Motor neuron (in vitro differentiated cells): ENCODE measurements around the gene WT1. TPM values are rescaled to one million over a fixed set of nuclear protein-coding genes. Genes with fewer than 3 reads are reported as not detected.
A peak's percentile ranks its signal among the peaks of the same experiment; 100 is the strongest.

ENCODE experiments used
- ATAC-seq, 8 experiments: fragments of 200-7000 bp; cut with Tn5 transposase; replicated peaks in 6 of 8; 2 replicates each; pipeline ENCODE4 v1.8.0; 2021; ENCODE audit warnings: mild to moderate bottlenecking in 8 of 8, moderate library complexity in 8 of 8
- H3K27ac ChIP-seq, 2 donors: fragments of 250-450 bp; sonication (Bioruptor Pico); 2 replicates each; pipeline ENCODE4 v1.9.0; 2021; ENCODE audit warnings: antibody characterized with exemption in 2 of 2, mild to moderate bottlenecking in 2 of 2, moderate library complexity in 1 of 2
- H3K4me1 ChIP-seq, 2 donors: fragments of 250-450 bp; sonication (Bioruptor Pico); replicated peaks in 1 of 2; 2 replicates each; pipeline ENCODE4 v1.6.1; 2021; ENCODE audit warnings: antibody characterized with exemption in 2 of 2, mild to moderate bottlenecking in 2 of 2, moderate library complexity in 1 of 2
- H3K4me3 ChIP-seq, 5 donors: fragments of 250-450 bp; sonication (Bioruptor Pico); 2 replicates each; pipeline ENCODE4 v1.9.0; 2021; ENCODE audit warnings: antibody characterized with exemption in 5 of 5, mild to moderate bottlenecking in 5 of 5, moderate library complexity in 4 of 5
- WGBS, 10 experiments: fragments of 450-650 bp; shearing (Covaris generic); methylation state at CpG; one replicate each; pipeline ENCODE4 v1.0.0; 2022; 5-methylcytosine and 5-hydroxymethylcytosine counted together
- in situ Hi-C, 9 experiments: fragments of 400-800 bp; cut with MboI; loops; one replicate each; pipeline ENCODE4 v1.15.0; 2021; ENCODE audit warnings: low sequenced_read_pairs in 9 of 9, low pct_unique_long_range_greater_than_20kb in 2 of 9; ENCODE audit not compliant: unreplicated experiment in 9 of 9
- total RNA-seq, 8 experiments: library from RNA; unstranded; fragments of 300-600 nt; gene quantifications; 2 replicates each; pipeline versions ENCODE4 v1.2.3 to v1.2.4, GENCODE V29; 2022

The WT1 gene
- total RNA-seq, 8 experiments from 2014 or later, result 0.04 to 0.43 (median 0.15) TPM; not detected in 2

DNA sequence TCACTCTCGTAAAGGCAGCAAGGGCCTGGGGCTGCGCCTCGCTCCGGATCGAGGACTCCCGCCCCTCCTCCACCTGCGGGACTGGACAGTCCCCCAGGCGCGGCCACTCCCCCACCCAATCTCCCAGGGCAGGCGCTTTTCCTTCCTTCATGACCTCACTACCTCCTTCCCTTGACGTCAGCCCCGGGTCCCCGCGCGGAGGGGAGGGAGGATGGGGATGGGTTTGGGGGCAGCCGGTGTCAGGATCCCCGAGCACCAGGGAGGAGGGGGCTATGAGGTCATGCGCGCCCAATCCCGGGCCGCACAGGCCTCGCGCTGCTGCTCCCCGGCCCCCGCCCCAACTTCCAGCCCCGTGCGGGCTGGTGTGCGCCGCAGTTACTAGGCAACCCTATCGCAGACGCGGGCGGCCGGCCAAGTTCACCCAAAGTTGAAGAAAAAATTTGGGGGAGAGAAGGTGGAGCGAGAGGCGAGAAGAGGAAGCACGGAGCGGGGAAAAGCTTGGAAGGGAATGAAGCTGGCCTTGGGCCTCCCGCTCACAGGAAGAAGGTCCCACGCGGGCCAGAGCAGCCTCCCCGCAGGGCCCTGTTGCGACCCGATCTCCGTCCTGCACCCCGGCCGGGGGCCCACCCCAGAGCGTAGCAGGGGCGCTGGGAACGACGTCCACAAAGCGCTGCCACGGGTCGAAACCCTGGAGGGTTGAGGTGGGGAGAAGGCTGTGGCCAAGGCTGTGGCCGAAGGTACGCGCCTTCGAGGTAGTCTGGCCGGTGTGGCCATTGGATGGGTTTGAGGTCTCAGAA lies 8.3 kb downstream of the WT1 start:
- in situ Hi-C loops, result no loop called here
- WGBS, 10 experiments, result 0 to 10% (median 5%) methylated on average over 1 to 2 of the region's 59 CpGs; no CpG with 5 or more reads in 6 of the 10 experiments
- Histone ChIP-seq H3K27ac (no peak overlapping the region), H3K4me1 (peaks cover 0 to 11% of the 10 kb centered on the region in 2 donors), H3K4me3 (peak overlapping the region; percentile 1 to 26 (median 17))
- ATAC-seq, result peak in 5 of 8 experiments; percentile 92 to 96 (median 95)

GRCh38 chr11:32426192-32426591 lies 9.1 kb downstream of the WT1 start:
- peak overlapping the region in 3 of 5 donors; percentile 17 to 26 (median 18) for H3K4me3 ChIP-seq
- 0 to 40% (median 7%) methylated on average over 1 to 6 of the region's 12 CpGs; no CpG with 5 or more reads in 2 of the 10 experiments for WGBS, 10 experiments
- H3K27ac ChIP-seq, result no peak overlapping the region
- in situ Hi-C loops, result no loop called here
- no peak for ATAC-seq
- peaks cover 0 to 11% of the 10 kb centered on the region in 2 donors for H3K4me1 ChIP-seq

DNA sequence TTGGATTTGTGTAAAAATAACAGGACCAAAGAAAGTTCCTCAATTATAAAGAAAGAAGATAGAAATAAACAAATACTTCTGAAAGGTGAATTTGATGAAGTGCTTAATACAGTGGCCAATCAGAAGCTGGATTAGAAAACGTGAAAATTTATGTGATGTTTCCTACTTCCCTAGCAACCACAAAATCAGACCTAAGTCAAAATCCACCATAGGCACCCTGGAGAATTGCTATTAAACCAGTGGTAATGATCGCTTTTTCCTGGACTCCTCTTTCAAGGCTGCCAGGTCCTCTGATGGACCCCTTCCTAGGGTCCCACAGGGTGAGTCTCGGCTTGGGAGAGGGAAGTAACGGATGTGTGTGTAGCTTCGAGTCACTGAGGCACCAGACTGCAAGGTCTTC lies 9.6 kb downstream of the WT1 start:
- H3K27ac ChIP-seq, result no peak overlapping the region
- no peak overlapping the region for H3K4me3 ChIP-seq
- in situ Hi-C loops, result no loop called here

GRCh38 chr11:32422545-32422944 lies 12.8 kb downstream of the WT1 start:
- Histone ChIP-seq H3K4me1 (peaks cover 7% of the 10 kb centered on the region in 2 donors), H3K4me3 (no peak overlapping the region), H3K27ac (no peak overlapping the region)
- no peak for ATAC-seq
- in situ Hi-C loops, result no loop called here
- WGBS, 10 experiments, result 5 to 79% (median 50%) methylated on average over 1 to 3 of the region's 3 CpGs; no CpG with 5 or more reads in 1 of the 10 experiments

More for the DNA sequence above, 9.6 kb downstream of the WT1 start:
- peaks cover 0 to 10% of the 10 kb centered on the region in 2 donors for H3K4me1 ChIP-seq
- 3 to 50% (median 20%) methylated on average over 1 to 5 of the region's 5 CpGs; no CpG with 5 or more reads in 2 of the 10 experiments for WGBS, 10 experiments
- no peak for ATAC-seq

DNA sequence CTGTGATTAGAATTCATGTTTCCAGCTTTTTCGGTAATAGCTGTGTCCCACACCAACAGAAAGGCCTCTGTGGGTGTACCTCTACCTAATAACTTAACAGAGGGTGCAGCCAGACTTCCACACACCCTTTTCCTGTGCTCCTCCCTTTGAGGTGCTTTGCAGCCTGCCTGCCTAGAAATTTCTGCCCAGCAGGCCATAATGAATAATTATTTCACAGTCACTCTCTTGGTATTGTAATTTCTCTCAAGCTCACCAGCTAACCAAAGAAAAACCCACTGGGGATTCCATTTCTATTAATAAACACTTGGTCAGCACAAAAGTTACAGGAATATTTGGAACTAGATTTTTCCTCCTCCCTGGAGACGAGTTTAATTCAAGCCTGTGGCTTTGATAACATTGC lies 13.3 kb downstream of the WT1 start:
- WGBS, 10 experiments, result 0 to 60% (median 55%) methylated on average over 1 to 2 of the region's 2 CpGs; no CpG with 5 or more reads in 3 of the 10 experiments
- in situ Hi-C loops, result no loop called here
- Histone ChIP-seq H3K4me1 (peaks cover 4 to 7% of the 10 kb centered on the region in 2 donors), H3K4me3 (no peak overlapping the region), H3K27ac (no peak overlapping the region)
- no peak for ATAC-seq

DNA sequence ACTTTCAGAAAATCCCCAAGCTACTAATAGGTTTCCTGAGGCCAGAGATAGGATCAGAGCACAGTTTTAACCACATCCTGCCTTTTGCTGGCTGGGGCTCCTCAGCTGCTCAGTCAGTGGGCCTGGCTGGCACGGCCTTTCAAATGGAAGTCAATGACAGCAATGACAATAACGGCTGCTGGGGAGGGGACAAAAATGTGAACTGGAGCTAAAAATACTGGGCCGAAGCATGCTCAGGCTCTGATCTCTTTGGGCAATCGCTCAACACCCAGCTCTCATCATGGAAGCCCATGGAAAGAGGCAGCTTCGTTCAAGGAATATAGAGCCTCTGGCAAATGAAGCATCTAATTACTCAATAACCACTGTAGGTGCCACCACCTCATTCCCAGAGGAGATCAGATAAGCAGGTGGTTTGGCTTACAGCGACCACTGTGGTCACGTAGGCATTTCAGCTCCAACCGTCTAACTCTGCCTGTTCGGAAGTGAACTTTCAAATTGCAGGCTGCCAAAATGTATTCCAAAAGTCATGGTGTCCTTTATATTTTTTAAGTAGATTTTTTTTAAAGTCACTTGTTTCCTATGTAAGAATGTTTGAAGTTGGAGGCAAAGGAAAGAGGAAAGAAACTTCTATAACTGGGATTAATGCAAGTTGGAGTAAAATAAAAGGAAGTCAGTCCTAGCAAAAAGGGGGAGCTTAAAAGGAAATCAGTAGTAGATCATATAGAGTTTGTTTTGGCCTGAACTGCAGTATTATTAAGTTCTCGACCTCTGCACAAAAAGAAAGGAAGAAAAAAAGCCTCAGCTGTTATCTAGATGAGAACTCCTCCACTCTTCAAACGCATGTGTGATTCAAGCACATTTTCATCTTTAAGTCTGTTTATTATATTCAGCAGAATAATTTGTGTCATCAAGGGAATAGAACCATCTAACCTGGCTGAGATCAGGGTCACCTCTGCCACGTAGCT lies 14.1 kb downstream of the WT1 start:
- in situ Hi-C loops, result no loop called here
- 44 to 81% (median 52%) methylated on average over 4 to 11 of the region's 12 CpGs; no CpG with 5 or more reads in 1 of the 10 experiments for WGBS, 10 experiments

GRCh38 chr11:32420139-32420538 lies 15.2 kb downstream of the WT1 start:
- no peak for ATAC-seq
- no peak overlapping the region for H3K27ac ChIP-seq
- peaks cover 0 to 7% of the 10 kb centered on the region in 2 donors for H3K4me1 ChIP-seq
- in situ Hi-C loops, result no loop called here
- no peak overlapping the region for H3K4me3 ChIP-seq

More for the DNA sequence above, 14.1 kb downstream of the WT1 start:
- no peak for ATAC-seq
- H3K4me1 ChIP-seq, result peaks cover under 1 to 7% of the 10 kb centered on the region in 2 donors
- no peak overlapping the region for H3K4me3 ChIP-seq
- no peak overlapping the region for H3K27ac ChIP-seq

GRCh38 chr11:32418836-32419235 lies 16.5 kb downstream of the WT1 start:
- in situ Hi-C loops, result no loop called here
- 0 to 30% (median 13%) methylated on average over 4 to 5 of the region's 5 CpGs; no CpG with 5 or more reads in 3 of the 10 experiments for WGBS, 10 experiments
- Histone ChIP-seq H3K4me3 (no peak overlapping the region), H3K4me1 (peaks cover 0 to 7% of the 10 kb centered on the region in 2 donors), H3K27ac (no peak overlapping the region)
- ATAC-seq, result peak in 3 of 8 experiments; percentile 28 to 31 (median 29)

GRCh38 chr11:32417806-32418205 lies 17.5 kb downstream of the WT1 start:
- Histone ChIP-seq H3K4me3 (no peak overlapping the region), H3K4me1 (peaks cover 0 to 7% of the 10 kb centered on the region in 2 donors), H3K27ac (no peak overlapping the region)
- ATAC-seq, result no peak
- in situ Hi-C loops, result no loop called here
- 10 to 100% (median 61%) methylated on average over 2 to 3 of the region's 3 CpGs; no CpG with 5 or more reads in 1 of the 10 experiments for WGBS, 10 experiments

DNA sequence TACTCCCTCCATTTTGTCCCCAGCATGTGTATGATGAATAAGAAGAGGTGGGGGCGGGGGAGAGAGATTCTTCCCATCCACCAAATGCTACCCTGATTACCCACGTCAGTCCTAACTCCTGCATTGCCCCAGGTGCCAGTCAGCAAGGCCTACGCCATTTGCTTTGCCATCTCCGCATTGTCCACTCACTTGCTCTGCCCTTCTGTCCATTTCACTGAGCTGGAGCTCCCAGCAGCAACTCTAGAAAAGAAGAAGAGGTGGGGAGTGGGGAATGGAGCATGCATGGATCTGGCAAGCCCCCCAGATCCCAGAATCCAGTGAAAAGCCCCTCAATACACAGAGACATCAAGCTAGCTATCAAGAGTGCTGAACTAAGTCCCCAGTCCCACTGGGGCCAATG lies 19.0 kb downstream of the WT1 start:
- H3K4me3 ChIP-seq, result no peak overlapping the region
- H3K4me1 ChIP-seq, result peaks cover 0 to 7% of the 10 kb centered on the region in 2 donors
- H3K27ac ChIP-seq, result no peak overlapping the region
- in situ Hi-C loops, result no loop called here
- ATAC-seq, result no peak
- WGBS, 10 experiments, result 0 to 100% (median 80%) methylated on average over 1 to 3 of the region's 4 CpGs; no CpG with 5 or more reads in 5 of the 10 experiments

DNA sequence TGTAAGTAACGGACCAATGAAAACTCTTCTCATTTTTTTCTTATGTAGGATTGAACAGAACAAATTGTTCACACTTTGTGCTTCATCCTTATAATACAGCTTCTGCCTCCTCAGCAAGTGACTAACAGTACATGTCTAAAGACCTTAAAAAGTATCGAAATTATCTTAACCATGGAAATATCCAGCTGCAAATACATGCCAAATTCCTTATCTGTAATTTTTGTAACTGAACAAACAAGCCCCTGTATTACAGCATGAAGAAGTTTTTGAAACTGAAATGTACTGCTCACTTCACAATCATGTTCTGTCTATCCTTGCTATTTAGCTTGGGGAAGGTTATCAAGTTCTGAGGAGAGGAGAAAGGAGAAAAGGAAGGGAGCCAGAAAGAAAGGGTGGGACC lies 20.4 kb downstream of the WT1 start:
- 5 to 100% (median 73%) methylated on average over 1 to 2 of the region's 2 CpGs; no CpG with 5 or more reads in 1 of the 10 experiments for WGBS, 10 experiments
- in situ Hi-C loops, result no loop called here
- Histone ChIP-seq H3K4me1 (peaks cover 0 to 7% of the 10 kb centered on the region in 2 donors), H3K27ac (no peak overlapping the region), H3K4me3 (no peak overlapping the region)
- ATAC-seq, result no peak

- no peak overlapping the region for H3K27ac ChIP-seq
- in situ Hi-C loops, result no loop called here
- H3K4me3 ChIP-seq, result no peak overlapping the region
- ATAC-seq, result no peak
- no peaks in the 10 kb centered on the region for H3K4me1 ChIP-seq
- WGBS, 10 experiments, result 20 to 100% (median 80%) methylated on average over 1 to 9 of the region's 12 CpGs
Observed at GRCh38 chr11:32411942-32412615, 23.3 kb downstream of the WT1 start.
